ENCODE measurements around the gene SMAD6.

The SMAD6 gene

GRCh38 chr15:66761726-66762595 is 59.9 kb downstream of the SMAD6 start:
- Mint-ChIP-seq H3K27me3 (peaks cover 66% of the 10 kb centered on the region), H3K36me3 (ENCODE audit: low read depth) (no peaks in the 10 kb centered on the region), H3K4me1 (ENCODE audit: low read depth) (peaks cover 47% of the 10 kb centered on the region), H3K4me3 (no peak overlapping the region), H3K9me3 (no peaks in the 10 kb centered on the region), H3K27ac (peak overlapping the region; percentile 67)
- intact Hi-C loops (cut with micrococcal nuclease), result no loop called here

DNA sequence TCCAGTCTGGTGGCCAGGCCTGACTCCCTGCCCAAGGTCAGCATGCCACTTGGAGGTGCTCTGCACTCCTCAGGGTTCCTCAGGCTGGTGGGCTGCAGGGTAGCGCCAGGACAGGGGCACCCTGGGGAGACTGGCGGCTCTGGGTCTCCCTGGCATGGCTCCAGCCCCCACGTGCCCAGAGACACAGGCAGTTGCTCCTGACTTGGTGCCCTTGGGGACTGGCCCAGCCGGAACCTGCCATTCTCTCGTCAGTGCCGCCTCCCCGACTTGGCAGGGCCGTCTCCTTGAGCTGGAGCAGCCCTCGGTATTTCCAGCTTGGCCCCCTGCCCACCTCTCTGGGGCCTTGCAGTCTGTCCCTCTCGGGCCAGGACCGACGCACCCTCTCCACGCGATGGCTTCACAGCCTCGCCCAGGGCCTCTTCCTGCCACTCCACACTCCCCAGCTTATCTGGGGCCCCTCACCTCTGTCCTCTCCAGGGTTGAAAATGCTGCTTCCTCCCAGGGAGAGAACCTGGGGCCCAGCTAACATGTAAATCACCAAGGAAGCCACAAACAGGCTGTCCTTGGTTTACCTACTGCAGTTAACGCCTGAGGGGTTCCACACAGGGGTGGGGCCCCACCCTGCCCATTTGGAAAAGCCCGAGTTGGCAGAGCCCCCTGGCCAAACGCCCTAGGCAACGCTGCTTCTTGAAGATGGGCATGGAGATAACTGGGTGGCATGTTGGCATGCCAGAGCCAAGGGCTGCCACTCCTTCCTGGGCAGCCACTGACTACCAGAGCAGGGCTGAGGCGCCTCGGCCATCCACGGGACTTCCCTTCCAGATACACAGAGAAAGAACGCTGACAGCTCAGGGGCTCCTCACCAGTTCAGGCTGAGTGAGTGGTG is 61.4 kb downstream of the SMAD6 start:
- Mint-ChIP-seq H3K27ac (peak overlapping the region; percentile 25), H3K27me3 (peaks cover 70% of the 10 kb centered on the region), H3K4me1 (ENCODE audit: low read depth) (peaks cover 47% of the 10 kb centered on the region), H3K4me3 (no peak overlapping the region), H3K9me3 (no peaks in the 10 kb centered on the region), H3K36me3 (ENCODE audit: low read depth) (no peaks in the 10 kb centered on the region)
- intact Hi-C loops (cut with micrococcal nuclease), result no loop called here

GRCh38 chr15:66764072-66764786 is 62.2 kb downstream of the SMAD6 start:
- intact Hi-C loops (cut with micrococcal nuclease), result no loop called here
- no peak overlapping the region for H3K4me3 Mint-ChIP-seq
- peaks cover 70% of the 10 kb centered on the region for H3K27me3 Mint-ChIP-seq
- H3K4me1 Mint-ChIP-seq (ENCODE audit: low read depth), result peaks cover 47% of the 10 kb centered on the region
- H3K36me3 Mint-ChIP-seq (ENCODE audit: low read depth), result no peaks in the 10 kb centered on the region
- no peak overlapping the region for H3K27ac Mint-ChIP-seq
- no peaks in the 10 kb centered on the region for H3K9me3 Mint-ChIP-seq

GRCh38 chr15:66765478-66766281 is 63.6 kb downstream of the SMAD6 start:
- H3K9me3 Mint-ChIP-seq, result no peaks in the 10 kb centered on the region
- H3K36me3 Mint-ChIP-seq (ENCODE audit: low read depth), result no peaks in the 10 kb centered on the region
- peaks cover 42% of the 10 kb centered on the region for H3K4me1 Mint-ChIP-seq (ENCODE audit: low read depth)
- no peak overlapping the region for H3K4me3 Mint-ChIP-seq
- intact Hi-C loops (cut with micrococcal nuclease), result no loop called here
- peaks cover 63% of the 10 kb centered on the region for H3K27me3 Mint-ChIP-seq
- H3K27ac Mint-ChIP-seq, result no peak overlapping the region

- Mint-ChIP-seq H3K27ac (no peak overlapping the region), H3K4me3 (no peak overlapping the region), H3K36me3 (ENCODE audit: low read depth) (no peaks in the 10 kb centered on the region), H3K4me1 (ENCODE audit: low read depth) (peaks cover 33% of the 10 kb centered on the region), H3K9me3 (no peaks in the 10 kb centered on the region), H3K27me3 (peaks cover 55% of the 10 kb centered on the region)
- intact Hi-C loops (cut with micrococcal nuclease), result no loop called here
Measured at GRCh38 chr15:66766282-66767230, 64.5 kb downstream of the SMAD6 start.

GRCh38 chr15:66767240-66767659 is 65.2 kb downstream of the SMAD6 start:
- H3K9me3 Mint-ChIP-seq, result no peaks in the 10 kb centered on the region
- H3K36me3 Mint-ChIP-seq (ENCODE audit: low read depth), result no peaks in the 10 kb centered on the region
- no peak overlapping the region for H3K27ac Mint-ChIP-seq
- H3K4me3 Mint-ChIP-seq, result no peak overlapping the region
- peaks cover 48% of the 10 kb centered on the region for H3K27me3 Mint-ChIP-seq
- intact Hi-C loops (cut with micrococcal nuclease), result no loop called here
- peaks cover 26% of the 10 kb centered on the region for H3K4me1 Mint-ChIP-seq (ENCODE audit: low read depth)

- Mint-ChIP-seq H3K36me3 (ENCODE audit: low read depth) (no peaks in the 10 kb centered on the region), H3K9me3 (no peaks in the 10 kb centered on the region), H3K27me3 (peaks cover 30% of the 10 kb centered on the region), H3K4me1 (ENCODE audit: low read depth) (peaks cover 20% of the 10 kb centered on the region), H3K27ac (no peak overlapping the region), H3K4me3 (no peak overlapping the region)
- intact Hi-C loops (cut with micrococcal nuclease), result no loop called here
Measured at GRCh38 chr15:66768987-66769386, 67.0 kb downstream of the SMAD6 start.

DNA sequence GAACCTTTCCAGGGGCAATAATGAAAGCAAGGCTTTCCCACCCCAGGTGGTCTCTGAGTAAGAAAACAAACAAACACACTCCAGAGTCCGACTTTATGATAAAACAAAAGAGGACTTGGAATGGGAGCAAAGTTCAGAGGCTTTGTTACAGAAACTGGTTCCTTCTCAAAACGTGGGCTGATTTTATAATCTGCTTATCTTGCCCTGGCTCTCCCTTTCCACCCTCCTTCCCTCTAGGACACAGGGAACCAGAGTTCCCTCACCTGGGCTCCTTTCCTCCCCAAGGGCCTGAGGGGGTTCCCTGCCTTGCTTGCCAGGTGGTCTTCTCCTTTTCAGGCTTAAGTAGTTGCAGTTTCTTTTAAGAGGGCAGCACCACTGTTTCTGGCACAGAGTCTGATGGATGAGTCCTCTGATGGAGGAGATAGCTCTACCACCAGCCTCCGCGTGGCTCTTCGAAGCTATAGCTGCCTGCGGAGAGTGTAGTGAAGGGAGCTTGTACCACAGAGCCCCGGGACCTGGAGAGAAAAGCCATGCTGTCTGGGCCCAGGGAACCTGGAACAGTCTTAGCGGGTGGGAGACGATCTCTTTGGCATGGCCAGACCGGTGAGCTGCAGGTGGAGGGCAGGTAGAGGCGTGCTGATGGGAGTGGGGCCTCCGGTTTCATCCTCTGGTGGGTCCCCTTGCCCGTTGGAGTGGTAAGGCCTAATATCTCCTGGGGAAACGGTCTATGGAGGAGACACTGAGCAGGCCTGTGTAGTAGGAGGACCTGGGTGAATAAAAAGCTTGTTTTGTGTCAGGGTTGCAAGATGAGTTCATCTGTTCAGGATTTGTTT is 68.7 kb downstream of the SMAD6 start:
- H3K27me3 Mint-ChIP-seq, result peaks cover 17% of the 10 kb centered on the region
- intact Hi-C loops (cut with micrococcal nuclease), result no loop called here

DNA sequence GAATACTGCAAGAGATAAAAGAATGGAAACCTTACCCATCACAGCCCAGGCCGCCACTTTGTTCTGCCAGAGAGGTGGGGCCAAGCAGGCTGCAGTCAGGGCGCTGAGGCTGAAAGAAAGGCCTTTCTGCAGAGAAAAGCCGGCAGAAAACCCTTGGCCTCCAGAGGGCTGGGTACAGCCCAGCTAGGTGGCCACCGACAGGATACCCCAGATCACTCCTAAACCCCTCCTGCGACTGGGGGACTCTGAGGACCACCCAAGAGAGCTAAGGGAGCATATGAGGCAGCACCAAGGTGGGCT is 69.3 kb downstream of the SMAD6 start:
- Mint-ChIP-seq H3K36me3 (ENCODE audit: low read depth) (no peaks in the 10 kb centered on the region), H3K27me3 (peaks cover 11% of the 10 kb centered on the region), H3K27ac (no peak overlapping the region), H3K4me1 (ENCODE audit: low read depth) (peaks cover 10% of the 10 kb centered on the region), H3K9me3 (no peaks in the 10 kb centered on the region), H3K4me3 (no peak overlapping the region)
- intact Hi-C loops (cut with micrococcal nuclease), result no loop called here

More for the DNA sequence above, 68.7 kb downstream of the SMAD6 start:
- peaks cover 15% of the 10 kb centered on the region for H3K4me1 Mint-ChIP-seq (ENCODE audit: low read depth)
- no peak overlapping the region for H3K4me3 Mint-ChIP-seq
- H3K9me3 Mint-ChIP-seq, result no peaks in the 10 kb centered on the region
- no peaks in the 10 kb centered on the region for H3K36me3 Mint-ChIP-seq (ENCODE audit: low read depth)
- H3K27ac Mint-ChIP-seq, result no peak overlapping the region

GRCh38 chr15:66772604-66773128 is 70.6 kb downstream of the SMAD6 start:
- Mint-ChIP-seq H3K9me3 (no peaks in the 10 kb centered on the region), H3K4me3 (no peak overlapping the region), H3K27me3 (no peaks in the 10 kb centered on the region), H3K4me1 (ENCODE audit: low read depth) (peaks cover 9% of the 10 kb centered on the region), H3K27ac (no peak overlapping the region), H3K36me3 (ENCODE audit: low read depth) (no peaks in the 10 kb centered on the region)
- intact Hi-C loops (cut with micrococcal nuclease), result no loop called here

DNA sequence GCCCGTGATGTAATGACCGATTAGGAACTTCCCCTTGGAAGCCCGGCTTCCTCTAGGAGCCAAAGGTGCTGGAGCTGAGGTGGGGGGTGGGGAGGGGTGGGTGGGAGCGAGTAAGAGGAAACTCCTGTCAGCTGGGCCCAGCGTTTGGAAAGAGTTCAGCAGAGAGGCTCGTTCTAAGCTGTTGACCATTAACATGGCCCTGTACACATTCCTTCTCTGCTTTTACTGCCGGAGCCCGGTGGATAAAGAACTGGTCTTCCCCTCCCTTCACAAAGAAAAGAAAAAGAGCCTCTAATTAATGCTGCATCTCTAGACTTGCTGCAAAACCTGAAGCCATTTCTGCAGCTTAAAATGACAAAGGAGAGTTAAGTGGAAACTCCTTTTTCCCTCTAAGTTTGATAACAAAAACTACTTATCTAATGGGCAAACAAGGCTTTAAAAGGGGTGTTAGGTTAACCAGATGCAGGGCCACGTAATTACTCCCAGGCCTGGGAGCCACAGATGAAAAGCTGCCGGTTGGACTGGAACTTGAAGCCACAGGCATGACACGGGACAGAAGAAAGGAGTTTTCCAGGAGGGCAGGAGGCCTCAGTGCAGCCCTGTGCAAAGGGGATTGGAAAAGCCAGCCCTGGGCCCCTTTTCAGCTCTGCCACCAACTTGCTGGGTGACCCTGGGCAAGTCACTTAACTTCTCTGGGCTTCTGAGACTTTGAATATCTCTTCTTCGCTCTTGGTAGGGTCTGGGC is 71.3 kb downstream of the SMAD6 start:
- no peak overlapping the region for H3K27ac Mint-ChIP-seq
- intact Hi-C loops (cut with micrococcal nuclease), result no loop called here
- H3K9me3 Mint-ChIP-seq, result no peaks in the 10 kb centered on the region
- no peaks in the 10 kb centered on the region for H3K36me3 Mint-ChIP-seq (ENCODE audit: low read depth)
- H3K27me3 Mint-ChIP-seq, result no peaks in the 10 kb centered on the region
- peaks cover 9% of the 10 kb centered on the region for H3K4me1 Mint-ChIP-seq (ENCODE audit: low read depth)
- no peak overlapping the region for H3K4me3 Mint-ChIP-seq
